Activated naive CD4-positive, alpha-beta T cell treated with anti-CD3 and anti-CD28 coated beads, Interleukin-2, amount 50 U/mL, for 24 hours (primary cell): ENCODE measurements around the gene LIMCH1.

Experiments
- H3K27ac Mint-ChIP-seq: one replicate; pipeline ENCODE4 v1.8.0; 2021; ENCODE audit warnings: mild to moderate bottlenecking, mixed read lengths
- H3K27me3 Mint-ChIP-seq: one replicate; pipeline ENCODE4 v1.8.0; 2021; ENCODE audit warnings: mixed read lengths
- H3K36me3 Mint-ChIP-seq: one replicate; pipeline ENCODE4 v1.8.0; 2021; ENCODE audit warnings: mixed read lengths
- H3K4me1 Mint-ChIP-seq: one replicate; pipeline ENCODE4 v1.8.0; 2021; ENCODE audit warnings: mixed read lengths
- H3K4me3 Mint-ChIP-seq: one replicate; pipeline ENCODE4 v1.8.0; 2021; ENCODE audit warnings: mild to moderate bottlenecking, mixed read lengths
- H3K9me3 Mint-ChIP-seq: one replicate; pipeline ENCODE4 v1.8.0; 2021; ENCODE audit warnings: mixed read lengths

LIMCH1 gene

DNA sequence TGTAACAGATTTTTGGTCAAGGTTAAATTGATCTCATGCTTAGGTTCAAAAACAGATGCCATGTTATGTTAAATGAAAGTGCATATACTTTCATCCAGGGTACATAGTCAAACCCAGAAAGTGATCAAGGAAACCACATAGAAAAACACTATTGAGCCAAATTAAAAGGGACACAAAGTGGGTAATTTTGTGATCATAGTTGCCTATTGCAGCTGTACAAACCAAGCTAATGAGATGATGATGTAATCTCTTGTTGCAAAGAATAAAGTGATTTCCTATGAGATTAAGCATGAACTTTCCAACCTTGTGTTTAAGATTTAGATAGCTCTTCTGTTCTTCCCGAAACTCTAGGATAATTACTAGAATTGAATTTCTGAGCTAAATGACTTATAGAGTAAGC lies 20.2 kb upstream of the LIMCH1 start:
- H3K9me3 Mint-ChIP-seq = no peaks in the 10 kb centered on the region
- H3K27me3 Mint-ChIP-seq = no peaks in the 10 kb centered on the region
- no peak overlapping the region for H3K4me3 Mint-ChIP-seq
- no peaks in the 10 kb centered on the region for H3K36me3 Mint-ChIP-seq
- no peaks in the 10 kb centered on the region for H3K4me1 Mint-ChIP-seq
- no peak overlapping the region for H3K27ac Mint-ChIP-seq

DNA sequence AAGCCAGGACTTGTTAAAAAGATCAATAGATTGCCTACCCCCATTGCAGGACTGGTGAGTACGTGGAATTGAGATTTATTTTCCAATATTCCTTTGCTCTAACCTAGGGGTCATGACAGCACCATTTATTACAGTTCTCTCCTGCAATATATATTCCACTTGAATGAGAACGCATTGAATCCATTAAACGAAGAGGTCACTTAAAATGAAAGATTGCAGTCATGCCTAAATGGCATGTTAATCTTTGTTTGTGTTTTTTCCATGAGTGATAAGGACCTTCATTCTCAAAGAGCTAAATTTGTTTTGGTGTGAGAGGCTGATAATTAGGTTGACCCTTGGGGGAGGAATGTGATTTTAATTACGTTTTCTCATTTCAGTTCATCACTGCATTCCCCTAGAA lies 13.5 kb upstream of the LIMCH1 start:
- Mint-ChIP-seq H3K36me3 (no peaks in the 10 kb centered on the region), H3K27ac (no peak overlapping the region), H3K4me3 (no peak overlapping the region), H3K9me3 (peaks cover 5% of the 10 kb centered on the region), H3K4me1 (no peaks in the 10 kb centered on the region), H3K27me3 (no peaks in the 10 kb centered on the region)

- no peaks in the 10 kb centered on the region for H3K27me3 Mint-ChIP-seq
- H3K27ac Mint-ChIP-seq = no peak overlapping the region
- H3K36me3 Mint-ChIP-seq = no peaks in the 10 kb centered on the region
- peaks cover 5% of the 10 kb centered on the region for H3K9me3 Mint-ChIP-seq
- H3K4me1 Mint-ChIP-seq = no peaks in the 10 kb centered on the region
- H3K4me3 Mint-ChIP-seq = no peak overlapping the region
Observed at GRCh38 chr4:41525129-41525528, 12.8 kb upstream of the LIMCH1 start.

- Mint-ChIP-seq H3K36me3 (no peaks in the 10 kb centered on the region), H3K27me3 (no peaks in the 10 kb centered on the region), H3K9me3 (peaks cover 5% of the 10 kb centered on the region), H3K4me3 (no peak overlapping the region), H3K27ac (no peak overlapping the region), H3K4me1 (no peaks in the 10 kb centered on the region)
Observed at GRCh38 chr4:41526628-41527027, 11.3 kb upstream of the LIMCH1 start.

GRCh38 chr4:41528512-41529205 lies 9.3 kb upstream of the LIMCH1 start:
- no peaks in the 10 kb centered on the region for H3K36me3 Mint-ChIP-seq
- no peak overlapping the region for H3K27ac Mint-ChIP-seq
- H3K4me3 Mint-ChIP-seq = no peak overlapping the region
- peaks cover 5% of the 10 kb centered on the region for H3K9me3 Mint-ChIP-seq
- no peaks in the 10 kb centered on the region for H3K4me1 Mint-ChIP-seq
- H3K27me3 Mint-ChIP-seq = no peaks in the 10 kb centered on the region

- Mint-ChIP-seq H3K27me3 (no peaks in the 10 kb centered on the region), H3K4me3 (no peak overlapping the region), H3K9me3 (no peaks in the 10 kb centered on the region), H3K4me1 (no peaks in the 10 kb centered on the region), H3K27ac (no peak overlapping the region), H3K36me3 (no peaks in the 10 kb centered on the region)
Observed at GRCh38 chr4:41530741-41531140, 7.2 kb upstream of the LIMCH1 start.

DNA sequence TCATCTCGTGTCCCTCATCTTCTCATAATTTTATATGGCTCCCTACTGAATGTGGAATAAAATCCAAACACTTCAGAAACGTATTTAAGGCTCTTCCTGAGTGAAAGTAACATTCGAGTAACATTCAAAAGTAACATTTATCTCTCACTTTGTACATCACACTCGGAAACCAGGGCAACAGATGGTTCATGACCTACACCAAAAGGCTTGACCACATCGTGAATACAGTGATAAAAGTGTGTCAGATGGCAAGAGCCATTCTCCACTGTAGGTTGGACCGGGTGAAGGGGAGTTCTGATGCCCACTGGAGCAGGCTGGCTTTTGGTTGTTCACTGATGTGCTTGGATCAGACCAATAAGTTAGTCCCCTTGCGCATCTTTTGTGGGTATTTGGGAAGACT lies 5.6 kb upstream of the LIMCH1 start:
- no peak overlapping the region for H3K27ac Mint-ChIP-seq
- H3K27me3 Mint-ChIP-seq = no peaks in the 10 kb centered on the region
- no peaks in the 10 kb centered on the region for H3K4me1 Mint-ChIP-seq
- no peaks in the 10 kb centered on the region for H3K9me3 Mint-ChIP-seq
- no peaks in the 10 kb centered on the region for H3K36me3 Mint-ChIP-seq
- H3K4me3 Mint-ChIP-seq = no peak overlapping the region

- Mint-ChIP-seq H3K4me1 (no peaks in the 10 kb centered on the region), H3K36me3 (no peaks in the 10 kb centered on the region), H3K9me3 (no peaks in the 10 kb centered on the region), H3K27me3 (no peaks in the 10 kb centered on the region), H3K27ac (no peak overlapping the region), H3K4me3 (no peak overlapping the region)
Observed at GRCh38 chr4:41532882-41533281, 5.1 kb upstream of the LIMCH1 start.

- Mint-ChIP-seq H3K27ac (no peak overlapping the region), H3K4me1 (no peaks in the 10 kb centered on the region), H3K4me3 (no peak overlapping the region), H3K9me3 (no peaks in the 10 kb centered on the region), H3K36me3 (no peaks in the 10 kb centered on the region), H3K27me3 (no peaks in the 10 kb centered on the region)
Observed at GRCh38 chr4:41533680-41534079, 4.3 kb upstream of the LIMCH1 start.

- Mint-ChIP-seq H3K27me3 (no peaks in the 10 kb centered on the region), H3K27ac (no peak overlapping the region), H3K4me3 (no peak overlapping the region), H3K9me3 (no peaks in the 10 kb centered on the region), H3K36me3 (no peaks in the 10 kb centered on the region), H3K4me1 (no peaks in the 10 kb centered on the region)
Observed at GRCh38 chr4:41534404-41534803, 3.6 kb upstream of the LIMCH1 start.

GRCh38 chr4:41535911-41536371 lies 2.0 kb upstream of the LIMCH1 start:
- Mint-ChIP-seq H3K27me3 (no peaks in the 10 kb centered on the region), H3K36me3 (no peaks in the 10 kb centered on the region), H3K4me3 (no peak overlapping the region), H3K4me1 (no peaks in the 10 kb centered on the region), H3K9me3 (no peaks in the 10 kb centered on the region), H3K27ac (no peak overlapping the region)

- Mint-ChIP-seq H3K4me3 (no peak overlapping the region), H3K27me3 (no peaks in the 10 kb centered on the region), H3K4me1 (no peaks in the 10 kb centered on the region), H3K9me3 (no peaks in the 10 kb centered on the region), H3K36me3 (no peaks in the 10 kb centered on the region), H3K27ac (no peak overlapping the region)
Observed at GRCh38 chr4:41537292-41537890, 566 bp upstream of the LIMCH1 start.

DNA sequence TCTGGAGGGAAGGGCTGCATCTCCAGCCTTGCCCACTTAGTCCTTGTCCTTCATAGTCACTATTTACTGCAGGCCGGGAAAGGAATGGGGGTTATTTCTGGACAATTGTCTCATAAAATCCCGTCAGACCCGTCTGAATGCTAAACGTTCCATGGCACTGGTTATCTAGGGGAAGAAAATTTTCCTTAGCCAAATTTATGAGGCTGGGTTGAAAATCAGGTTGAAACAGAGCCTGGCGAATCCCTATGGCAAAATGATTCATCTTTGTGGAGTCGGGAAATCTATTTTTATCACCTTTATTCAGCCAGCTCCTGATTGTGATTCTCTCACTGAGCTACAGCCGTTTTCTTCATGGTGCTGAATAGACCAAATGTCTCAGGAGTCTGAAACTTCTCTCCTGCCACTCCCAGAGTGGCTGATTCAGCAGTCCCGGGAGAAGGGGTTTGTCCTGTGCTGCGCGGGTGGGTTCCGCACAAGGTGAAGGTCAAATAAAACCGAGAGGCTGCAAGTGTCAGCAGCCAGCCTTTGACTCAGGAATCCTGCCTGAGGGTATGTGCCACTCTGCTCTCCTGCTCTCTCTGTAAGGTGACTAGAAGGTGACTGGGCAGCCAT lies 1.0 kb downstream of the LIMCH1 start:
- no peaks in the 10 kb centered on the region for H3K4me1 Mint-ChIP-seq
- H3K4me3 Mint-ChIP-seq = no peak overlapping the region
- H3K36me3 Mint-ChIP-seq = no peaks in the 10 kb centered on the region
- H3K27ac Mint-ChIP-seq = no peak overlapping the region
- H3K9me3 Mint-ChIP-seq = no peaks in the 10 kb centered on the region
- no peaks in the 10 kb centered on the region for H3K27me3 Mint-ChIP-seq

DNA sequence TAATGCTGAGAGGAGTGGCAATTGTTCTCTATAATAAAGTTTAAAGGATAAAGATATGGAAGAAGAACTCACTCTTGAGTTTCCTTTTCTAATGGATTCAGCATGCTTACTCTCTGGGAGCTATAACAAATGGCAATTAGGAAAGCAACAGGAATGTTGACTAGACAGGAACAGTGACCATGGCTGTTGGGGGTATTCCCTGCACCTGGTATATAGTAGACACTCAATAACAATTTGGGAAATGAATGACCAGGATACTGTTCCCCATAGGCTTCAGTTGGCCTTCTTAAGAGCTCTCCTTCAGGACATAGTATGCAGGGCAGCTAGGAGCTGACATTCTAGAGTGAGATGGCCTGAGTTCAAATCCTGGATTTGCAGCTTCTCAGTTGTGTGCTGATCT lies 1.8 kb downstream of the LIMCH1 start:
- no peaks in the 10 kb centered on the region for H3K36me3 Mint-ChIP-seq
- H3K4me1 Mint-ChIP-seq = no peaks in the 10 kb centered on the region
- no peaks in the 10 kb centered on the region for H3K27me3 Mint-ChIP-seq
- no peak overlapping the region for H3K27ac Mint-ChIP-seq
- no peaks in the 10 kb centered on the region for H3K9me3 Mint-ChIP-seq
- H3K4me3 Mint-ChIP-seq = no peak overlapping the region

DNA sequence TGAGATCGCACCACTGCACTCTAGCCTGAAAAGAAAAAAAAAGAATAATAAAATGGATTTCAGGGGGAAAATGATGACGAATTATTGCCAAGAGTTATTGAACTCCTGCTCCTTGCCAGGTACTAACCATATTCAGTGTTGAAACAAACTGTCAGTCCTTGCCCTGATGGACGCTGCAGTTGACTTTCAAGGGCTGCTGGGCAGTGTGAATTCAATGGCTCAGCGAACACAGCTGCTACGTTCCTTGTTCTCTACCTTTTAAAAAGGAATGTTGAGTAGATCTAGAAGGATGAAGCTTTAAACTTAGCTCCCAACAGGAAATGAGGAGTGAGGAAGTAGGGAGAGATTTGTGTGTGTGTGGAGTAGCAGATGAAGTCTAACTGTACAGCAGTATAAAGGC lies 2.7 kb downstream of the LIMCH1 start:
- Mint-ChIP-seq H3K4me3 (no peak overlapping the region), H3K27ac (no peak overlapping the region), H3K27me3 (peaks cover 2% of the 10 kb centered on the region), H3K9me3 (peaks cover 4% of the 10 kb centered on the region), H3K36me3 (no peaks in the 10 kb centered on the region), H3K4me1 (no peaks in the 10 kb centered on the region)

GRCh38 chr4:41541687-41542094 lies 3.7 kb downstream of the LIMCH1 start:
- H3K27me3 Mint-ChIP-seq = peaks cover 3% of the 10 kb centered on the region
- no peak overlapping the region for H3K27ac Mint-ChIP-seq
- H3K9me3 Mint-ChIP-seq = peaks cover 8% of the 10 kb centered on the region
- no peak overlapping the region for H3K4me3 Mint-ChIP-seq
- H3K4me1 Mint-ChIP-seq = no peaks in the 10 kb centered on the region
- H3K36me3 Mint-ChIP-seq = no peaks in the 10 kb centered on the region
